ENCODE results near the gene EHD3. TPM values are rescaled to one million over a fixed set of nuclear protein-coding genes. Genes with fewer than 3 reads are reported as not detected.

The EHD3 gene
- total and polyA plus RNA-seq, 2 of the 8 experiments (the other 6 are each of a cell fraction or from before 2014, with no cell fraction given): 9.3 to 12.0 TPM

DNA sequence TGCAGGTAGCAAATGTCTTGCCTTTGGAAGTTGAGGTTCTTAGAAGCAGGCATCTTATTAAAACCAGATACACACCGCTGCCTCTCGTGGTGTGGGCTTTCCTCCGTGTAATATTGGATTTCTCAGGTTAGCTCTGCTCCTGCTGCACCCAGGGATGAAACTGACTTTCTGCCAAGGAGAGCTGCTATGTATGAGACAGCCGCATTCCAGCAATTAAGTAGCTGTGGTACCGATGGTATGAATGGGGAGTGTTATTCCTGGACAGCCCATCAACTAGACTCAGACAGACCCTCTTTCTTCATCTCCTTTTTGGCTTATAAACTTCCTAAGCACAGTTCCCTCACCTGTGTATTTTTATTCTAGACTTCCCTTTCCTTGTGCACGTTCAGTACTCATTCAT lies 6.8 kb upstream of the EHD3 start (continued):
- TF ChIP-seq, protein P1, sequence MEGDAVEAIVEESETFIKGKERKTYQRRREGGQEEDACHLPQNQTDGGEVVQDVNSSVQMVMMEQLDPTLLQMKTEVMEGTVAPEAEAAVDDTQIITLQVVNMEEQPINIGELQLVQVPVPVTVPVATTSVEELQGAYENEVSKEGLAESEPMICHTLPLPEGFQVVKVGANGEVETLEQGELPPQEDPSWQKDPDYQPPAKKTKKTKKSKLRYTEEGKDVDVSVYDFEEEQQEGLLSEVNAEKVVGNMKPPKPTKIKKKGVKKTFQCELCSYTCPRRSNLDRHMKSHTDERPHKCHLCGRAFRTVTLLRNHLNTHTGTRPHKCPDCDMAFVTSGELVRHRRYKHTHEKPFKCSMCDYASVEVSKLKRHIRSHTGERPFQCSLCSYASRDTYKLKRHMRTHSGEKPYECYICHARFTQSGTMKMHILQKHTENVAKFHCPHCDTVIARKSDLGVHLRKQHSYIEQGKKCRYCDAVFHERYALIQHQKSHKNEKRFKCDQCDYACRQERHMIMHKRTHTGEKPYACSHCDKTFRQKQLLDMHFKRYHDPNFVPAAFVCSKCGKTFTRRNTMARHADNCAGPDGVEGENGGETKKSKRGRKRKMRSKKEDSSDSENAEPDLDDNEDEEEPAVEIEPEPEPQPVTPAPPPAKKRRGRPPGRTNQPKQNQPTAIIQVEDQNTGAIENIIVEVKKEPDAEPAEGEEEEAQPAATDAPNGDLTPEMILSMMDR (IDR thresholded peaks at IDR 0.05; ENCODE audit: control extremely low read depth in 1 of 3, insufficient read depth in 1 of 3, low read depth in 1 of 3, low read length in 3 of 3): no peak
- no peak for TF ChIP-seq SP2 (IDR thresholded peaks at IDR 0.05; ENCODE audit: low read length)
- TF ChIP-seq TAF7 (optimal IDR thresholded peaks at IDR 0.05; ENCODE audit: borderline replicate concordance, low read depth, low read length): no peak

All from H1 (cell line).